AG20443 (cell line): ENCODE results near the gene OR52N5.

Experiments
- DNase-seq: peaks from one replicate; pipeline ENCODE4 v3.0.0; 2012; ENCODE audit warnings: low spot score, mixed read lengths

The OR52N5 gene

DNA sequence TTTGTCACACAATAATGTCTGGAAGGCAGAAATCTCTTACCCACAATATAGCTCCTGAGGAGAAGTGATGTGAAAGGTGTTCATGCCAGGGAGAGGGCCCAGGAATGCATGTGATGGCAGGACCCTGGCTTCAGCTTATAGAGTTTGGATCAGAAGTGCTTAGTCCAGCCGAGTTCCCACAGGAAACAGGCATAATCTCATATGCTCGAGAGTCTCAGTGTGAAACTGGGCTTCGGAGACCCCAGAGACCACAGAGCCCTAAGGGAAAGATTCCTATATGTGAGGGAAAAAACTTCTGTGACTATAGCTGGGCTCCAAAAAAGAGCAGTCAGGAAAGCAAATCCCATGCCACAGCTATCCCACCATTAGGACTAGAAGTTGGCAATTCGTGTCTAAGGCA, at the start of gene OR52N5:
Gene OR52N5, minus strand, starts transcription at position 101 of the 400 bp plus-strand sequence. CDS start 4,721 bp downstream, outside the sequence.
- DNase-seq = no peak

GRCh38 chr11:5831196-5831829, 48.2 kb upstream of the OR52N5 start:
- no peak for DNase-seq

DNA sequence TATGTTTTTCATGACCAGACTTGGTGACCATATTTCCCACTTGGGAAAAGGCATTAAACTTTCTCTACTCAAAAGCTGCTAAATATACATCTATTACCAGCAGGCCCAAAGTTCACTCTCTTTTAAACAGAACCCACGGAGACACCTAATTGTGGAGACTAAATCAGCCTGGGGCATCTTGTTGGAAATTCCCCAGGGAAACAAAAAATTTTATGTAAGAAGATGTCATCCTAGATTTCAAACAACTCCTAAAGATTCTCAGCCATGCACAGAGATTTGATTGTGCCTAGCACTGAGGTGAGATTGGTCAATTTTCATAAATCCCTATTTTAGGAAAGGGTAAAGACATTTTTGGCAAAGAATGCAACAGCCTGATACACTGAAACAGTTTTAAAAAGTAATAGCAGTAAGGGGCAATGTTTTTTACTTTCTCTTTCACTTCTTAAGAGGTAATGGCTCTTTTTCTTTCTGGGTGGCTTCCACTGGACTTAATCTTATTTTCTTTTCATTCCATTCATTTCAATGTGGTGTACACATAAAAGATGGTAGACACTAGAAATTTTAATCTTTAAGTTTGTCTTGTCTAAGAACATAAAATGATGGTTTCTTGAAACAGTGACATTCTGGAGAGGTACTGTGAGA, 35.2 kb upstream of the OR52N5 start:
- no peak for DNase-seq

- DNase-seq = no peak
Measured at GRCh38 chr11:5815534-5815933, 32.4 kb upstream of the OR52N5 start.

DNA sequence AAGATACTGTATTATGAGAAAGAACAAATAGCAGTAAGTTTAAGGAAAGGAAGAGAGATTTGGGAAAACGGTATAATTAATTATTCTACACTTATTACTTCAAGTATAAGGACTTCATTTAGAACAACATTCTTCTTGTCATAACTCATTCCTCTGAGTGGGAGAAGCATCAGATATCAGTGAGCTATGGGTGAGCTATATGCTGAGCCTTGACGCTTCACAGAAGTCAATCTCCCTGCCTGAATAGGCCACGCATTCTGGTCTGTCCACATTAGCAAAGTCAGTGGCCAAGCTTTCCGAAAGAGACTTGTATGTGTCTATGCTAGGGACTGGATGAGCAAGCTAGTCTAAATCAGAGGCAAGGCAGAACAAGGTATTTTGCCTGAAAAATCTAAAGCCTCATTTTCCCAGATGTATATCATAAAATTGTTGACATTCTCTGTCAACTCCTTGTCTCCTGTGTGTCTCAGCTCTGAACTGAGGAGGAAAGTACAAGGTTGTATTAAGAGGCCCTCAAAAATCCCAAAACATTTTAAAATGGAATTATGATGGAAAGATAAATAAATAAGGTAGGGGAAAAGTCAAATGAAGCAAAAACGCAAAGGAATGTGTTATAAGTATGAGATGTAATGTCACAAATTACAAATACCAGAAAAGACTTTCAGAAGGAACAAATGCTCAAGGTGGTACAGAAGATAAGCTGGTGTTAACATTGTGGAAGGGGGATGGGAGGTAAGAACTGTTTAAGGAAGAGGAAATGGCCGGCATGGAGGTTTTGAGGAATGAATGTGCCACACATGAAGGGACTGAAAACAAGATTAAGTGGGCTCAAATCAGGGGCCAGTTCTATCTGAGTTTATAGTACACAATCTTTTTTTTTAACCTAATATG, 27.0 kb upstream of the OR52N5 start:
- no peak for DNase-seq

DNA sequence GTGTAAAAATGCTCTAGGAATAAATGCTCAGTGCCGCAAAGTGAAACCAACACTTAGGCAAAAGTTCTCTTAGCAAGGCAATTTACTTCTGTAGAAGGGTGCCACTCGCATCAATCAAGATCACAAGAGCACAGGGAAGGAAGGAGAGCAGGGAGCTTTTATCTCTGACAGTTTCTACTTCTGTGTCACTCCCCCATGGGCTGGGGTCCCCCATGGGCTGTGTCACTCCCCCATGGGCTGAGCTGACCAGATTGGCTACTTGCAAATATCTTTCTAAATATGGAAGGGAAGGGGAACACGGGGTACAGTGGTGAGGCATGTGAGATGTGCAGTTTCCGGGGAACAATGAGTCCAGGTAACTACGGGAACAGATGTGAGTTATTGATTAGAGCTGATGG, 26.0 kb upstream of the OR52N5 start:
- no peak for DNase-seq

DNA sequence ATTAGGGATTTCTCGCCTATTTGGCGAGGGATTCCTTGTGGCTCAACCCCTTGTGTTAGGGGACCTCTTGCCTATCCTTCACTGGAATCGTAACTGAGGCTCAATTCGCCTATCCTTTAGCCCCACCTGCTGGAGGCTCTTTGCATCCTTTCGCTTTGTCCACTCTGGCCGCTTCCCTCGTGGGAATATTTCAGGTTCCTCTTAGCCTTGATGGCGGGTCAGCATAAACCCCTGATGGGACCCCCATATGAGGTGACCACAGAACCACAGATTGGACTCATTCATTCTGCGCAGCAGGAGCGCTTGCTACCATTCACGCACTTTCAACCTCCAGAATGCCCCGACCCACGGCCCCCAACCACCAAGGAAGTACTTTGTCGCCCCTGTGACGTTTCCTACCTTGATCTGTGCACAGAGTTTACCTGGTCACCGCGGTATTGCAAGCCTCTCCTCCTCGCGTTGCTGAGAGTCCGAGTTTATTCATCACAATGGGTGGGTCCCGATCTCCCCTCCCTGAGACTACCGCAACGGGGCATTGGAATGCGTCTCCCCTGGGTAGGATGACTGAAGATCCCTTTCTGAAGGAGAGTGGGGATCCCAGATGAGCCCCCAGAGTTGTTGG, 25.5 kb upstream of the OR52N5 start, which contains the start of gene OR52N2:
Gene OR52N2, plus strand, starts transcription at position 425 of the 622 bp plus-strand sequence. CDS start 11,412 bp downstream, outside the sequence.
- peak; percentile 74 for DNase-seq

- no peak for DNase-seq
Measured at GRCh38 chr11:5807580-5807979, 24.4 kb upstream of the OR52N5 start.

- no peak for DNase-seq
Measured at GRCh38 chr11:5803982-5804381, 20.8 kb upstream of the OR52N5 start.

DNA sequence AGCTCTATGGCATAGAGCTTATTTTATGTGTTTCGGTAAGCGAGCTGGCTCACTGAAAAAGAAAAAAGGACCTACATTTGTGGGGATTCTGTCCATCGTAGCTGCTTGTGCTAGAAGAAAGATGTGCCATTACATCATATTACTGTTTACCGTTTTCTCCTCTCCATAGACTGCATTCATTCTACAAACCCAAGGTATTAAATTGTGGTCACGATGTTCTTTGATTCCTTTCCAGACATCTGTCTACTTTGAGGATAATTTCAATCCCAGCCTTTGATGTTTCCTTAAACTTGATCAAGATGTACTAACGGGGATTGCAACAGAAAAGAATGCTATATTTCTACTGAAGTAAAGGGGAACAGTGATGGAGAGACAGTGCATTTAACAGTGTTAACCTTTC, 13.4 kb upstream of the OR52N5 start:
- DNase-seq = no peak

GRCh38 chr11:5791165-5791564, 8.0 kb upstream of the OR52N5 start, which contains the start of gene OR52N1:
TSS of gene OR52N1 (minus strand) at chr11:5791265. CDS start at chr11:5788816, 2,449 bp downstream.
- DNase-seq = no peak

DNA sequence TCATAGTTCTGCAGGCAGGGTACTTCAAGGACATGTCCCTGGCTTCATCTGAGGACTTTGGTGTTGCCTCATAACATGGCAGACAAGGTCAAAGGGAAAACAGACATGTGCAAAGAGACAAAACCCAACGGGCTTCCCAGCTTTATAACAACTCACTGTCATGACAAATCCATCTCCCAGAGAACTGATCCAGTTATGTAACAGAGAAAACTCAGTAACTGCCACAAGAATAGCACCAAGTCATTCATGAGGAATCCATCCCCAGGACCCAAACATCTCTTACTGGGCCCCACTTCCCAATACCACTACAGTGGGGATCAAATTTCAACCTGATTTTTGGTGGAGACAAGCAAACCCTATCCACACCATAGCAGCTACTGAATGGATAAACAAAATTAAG, 16.1 kb downstream of the OR52N5 start:
- DNase-seq = no peak

DNA sequence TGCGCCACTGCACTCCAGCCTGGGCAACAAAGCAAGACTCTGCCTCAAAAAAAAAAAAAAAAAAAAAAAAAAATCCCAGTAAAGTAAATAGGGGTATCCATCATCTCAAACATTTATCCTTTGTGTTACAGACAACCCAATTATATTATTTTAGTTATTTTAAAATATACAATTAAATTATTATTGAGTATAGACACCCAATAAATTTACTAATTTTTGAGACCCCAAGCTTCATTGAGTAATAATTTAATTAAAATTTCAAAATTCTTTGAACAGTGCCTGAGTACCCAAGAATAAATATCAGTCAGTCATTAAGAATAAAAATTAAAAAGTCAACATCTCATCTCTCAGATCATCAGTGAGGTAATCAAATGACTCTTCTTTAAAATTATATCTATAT, 29.2 kb downstream of the OR52N5 start, which contains the start of gene OR52N4:
Gene OR52N4, plus strand, starts transcription at position 301 of the 400 bp plus-strand sequence. CDS start 498 bp downstream, outside the sequence.
- DNase-seq = no peak

- no peak for DNase-seq
Measured at GRCh38 chr11:5749836-5750235, 33.3 kb downstream of the OR52N5 start.

GRCh38 chr11:5746614-5747013, 36.5 kb downstream of the OR52N5 start:
- DNase-seq = no peak

DNA sequence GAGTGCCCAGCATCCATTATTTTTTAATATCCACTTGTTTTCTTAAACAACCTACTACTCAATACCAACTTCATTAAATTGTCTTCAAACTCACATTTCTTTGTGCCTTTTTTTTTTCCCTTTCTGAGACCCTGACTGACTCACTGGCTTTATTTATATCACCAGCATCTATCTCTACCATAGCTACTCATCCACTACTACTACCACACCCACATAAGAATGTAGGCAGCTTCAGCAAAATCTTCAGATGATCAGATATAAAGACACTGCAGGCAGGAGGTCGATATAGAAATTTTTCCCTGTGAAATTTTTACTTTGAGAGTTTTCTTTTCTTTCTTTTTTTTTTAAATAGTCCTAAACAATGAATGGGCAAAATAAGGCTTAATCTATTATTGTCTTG, 44.7 kb downstream of the OR52N5 start:
- no peak for DNase-seq

DNA sequence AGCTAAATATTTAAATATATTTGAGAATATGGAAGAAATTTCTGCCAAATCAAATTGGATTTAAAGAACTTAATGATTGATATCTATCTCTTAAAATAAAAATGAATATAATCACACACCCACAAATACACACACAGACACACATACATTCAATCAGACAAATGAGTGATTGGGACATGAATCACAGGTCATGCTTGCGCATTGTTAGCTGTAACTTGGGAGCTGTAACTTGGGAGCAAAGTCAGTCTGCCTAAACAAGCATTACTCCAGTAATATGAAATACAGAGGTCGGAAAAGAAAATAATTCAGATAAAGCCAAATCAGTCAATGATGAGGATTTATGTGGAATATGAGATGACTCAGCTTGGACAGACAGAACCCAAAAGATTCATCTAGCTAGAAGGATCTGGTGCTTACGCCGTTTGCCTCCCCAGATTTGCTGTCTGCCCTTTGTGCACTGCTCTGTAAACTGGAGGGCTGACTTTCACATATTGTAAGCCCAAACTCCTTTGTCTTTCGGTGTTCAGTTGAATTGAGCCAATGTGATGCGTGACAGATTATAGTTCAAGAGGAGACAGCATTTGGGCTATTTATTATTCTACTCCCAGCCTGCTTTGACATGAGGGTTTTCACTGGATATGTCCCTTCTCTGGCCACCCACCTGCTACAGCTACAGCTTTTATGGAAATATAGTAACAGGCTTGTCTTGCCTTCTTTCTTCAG, 45.3 kb downstream of the OR52N5 start:
- no peak for DNase-seq

DNA sequence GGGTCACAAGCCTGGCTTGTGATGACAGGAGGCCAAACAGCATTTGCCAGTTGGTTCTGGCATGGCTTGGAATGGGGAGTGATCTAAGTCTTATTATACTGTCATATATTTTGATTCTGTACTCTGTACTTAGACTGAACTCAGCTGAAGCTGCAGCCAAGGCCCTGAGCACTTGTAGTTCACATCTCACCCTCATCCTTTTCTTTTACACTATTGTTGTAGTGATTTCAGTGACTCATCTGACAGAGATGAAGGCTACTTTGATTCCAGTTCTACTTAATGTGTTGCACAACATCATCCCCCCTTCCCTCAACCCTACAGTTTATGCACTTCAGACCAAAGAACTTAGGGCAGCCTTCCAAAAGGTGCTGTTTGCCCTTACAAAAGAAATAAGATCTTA, 46.1 kb downstream of the OR52N5 start:
- DNase-seq = no peak

DNA sequence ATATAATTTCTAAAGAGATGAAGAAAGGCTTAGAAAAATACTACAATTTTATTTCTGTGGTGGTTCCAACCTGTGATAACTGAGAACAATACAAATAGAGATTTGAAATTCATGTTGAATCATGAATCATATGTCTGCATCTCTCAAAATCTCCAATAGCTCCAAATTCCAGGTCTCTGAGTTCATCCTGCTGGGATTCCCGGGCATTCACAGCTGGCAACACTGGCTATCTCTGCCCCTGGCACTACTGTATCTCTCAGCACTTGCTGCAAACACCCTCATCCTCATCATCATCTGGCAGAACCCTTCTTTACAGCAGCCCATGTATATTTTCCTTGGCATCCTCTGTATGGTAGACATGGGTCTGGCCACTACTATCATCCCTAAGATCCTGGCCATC, 46.8 kb downstream of the OR52N5 start, which contains the start of gene OR56B1:
Gene OR56B1, plus strand, starts transcription at position 53 of the 400 bp plus-strand sequence. Its CDS starts 69 bp downstream, at position 122.
- no peak for DNase-seq

DNA sequence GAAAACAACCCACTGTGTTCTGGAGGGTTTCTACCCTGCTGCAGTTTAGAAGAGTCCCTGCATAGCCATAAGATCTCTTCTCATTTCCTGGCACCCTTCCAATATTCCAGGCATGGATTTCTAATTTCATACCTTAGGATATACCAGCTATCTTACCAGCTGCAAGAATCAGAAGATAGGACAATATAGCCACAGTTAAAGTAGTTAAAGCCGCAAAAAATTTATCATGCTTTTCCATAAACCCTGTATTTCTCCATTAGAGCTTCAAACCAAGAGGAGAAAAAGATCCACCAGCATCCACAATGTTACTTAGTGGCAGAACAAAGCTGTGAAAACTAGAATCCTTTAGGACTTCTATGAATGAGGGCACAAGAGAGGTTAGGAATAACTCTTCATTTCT, 55.5 kb downstream of the OR52N5 start:
- DNase-seq = no peak

GRCh38 chr11:5726351-5726750, 56.8 kb downstream of the OR52N5 start:
- DNase-seq = no peak
